Measurements from ENCODE around the gene LRBA. TPM values are rescaled to one million over a fixed set of nuclear protein-coding genes. Genes with fewer than 3 reads are reported as not detected.
A peak's percentile ranks its signal among the peaks of the same experiment; 100 is the strongest.

Gene LRBA
- total RNA-seq, 4 donors from 2014 or later = 8.5 to 18.0 (median 11.9) TPM

GRCh38 chr4:150345207-150345744, 669.8 kb downstream of the LRBA start:
- ATAC-seq (no peak), DNase-seq (no peak)
- no peak overlapping the region for H3K4me3 ChIP-seq
- no peak overlapping the region for H3K27ac ChIP-seq
- in situ Hi-C loops (cut with MboI; ENCODE audit: low sequenced_read_pairs in 4 of 4) (no loop called here), intact Hi-C loops (cut with DNase I; ENCODE audit: low total_unique reads) (no loop called here)
- H3K4me1 ChIP-seq = no peaks in the 10 kb centered on the region
- no peak for TF ChIP-seq POLR2A (IDR thresholded peaks at IDR 0.05)
- TF ChIP-seq CTCF (IDR thresholded peaks at IDR 0.05 in 4 of 5, conservative IDR thresholded peaks at IDR 0.05 in 1 of 5) = no peak
- no peaks in the 10 kb centered on the region for H3K9me3 ChIP-seq
- no peaks in the 10 kb centered on the region for H3K27me3 ChIP-seq
- H3K36me3 ChIP-seq = no peaks in the 10 kb centered on the region

DNA sequence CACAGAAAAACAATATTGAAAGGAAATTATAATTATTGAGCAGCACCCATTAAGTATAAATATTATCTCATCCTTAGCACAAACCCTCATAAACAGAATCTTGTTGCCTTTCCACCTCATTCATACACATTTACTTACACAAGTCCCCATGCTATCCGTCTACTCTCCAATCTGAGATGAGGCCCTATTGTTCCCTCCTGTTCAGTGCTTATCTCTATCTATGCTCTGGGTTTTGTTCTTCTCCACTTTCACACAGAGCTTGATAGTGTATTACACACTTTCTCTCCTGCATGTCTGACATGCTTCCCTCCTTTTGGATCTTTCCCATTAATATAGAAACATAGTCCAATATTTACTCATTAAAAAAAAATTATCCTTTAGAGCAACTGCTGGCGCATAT, 671.3 kb downstream of the LRBA start:
- H3K27ac ChIP-seq = no peak overlapping the region
- TF ChIP-seq POLR2A (IDR thresholded peaks at IDR 0.05) = no peak
- no peak for TF ChIP-seq CTCF (IDR thresholded peaks at IDR 0.05 in 4 of 5, conservative IDR thresholded peaks at IDR 0.05 in 1 of 5)
- H3K4me3 ChIP-seq = no peak overlapping the region
- intact Hi-C loops (cut with DNase I; ENCODE audit: low total_unique reads) (no loop called here), in situ Hi-C loops (cut with MboI; ENCODE audit: low sequenced_read_pairs in 4 of 4) (no loop called here)
- DNase-seq (no peak), ATAC-seq (no peak)
- H3K36me3 ChIP-seq = no peaks in the 10 kb centered on the region
- H3K4me1 ChIP-seq = no peaks in the 10 kb centered on the region
- H3K9me3 ChIP-seq = no peaks in the 10 kb centered on the region
- H3K27me3 ChIP-seq = no peaks in the 10 kb centered on the region

DNA sequence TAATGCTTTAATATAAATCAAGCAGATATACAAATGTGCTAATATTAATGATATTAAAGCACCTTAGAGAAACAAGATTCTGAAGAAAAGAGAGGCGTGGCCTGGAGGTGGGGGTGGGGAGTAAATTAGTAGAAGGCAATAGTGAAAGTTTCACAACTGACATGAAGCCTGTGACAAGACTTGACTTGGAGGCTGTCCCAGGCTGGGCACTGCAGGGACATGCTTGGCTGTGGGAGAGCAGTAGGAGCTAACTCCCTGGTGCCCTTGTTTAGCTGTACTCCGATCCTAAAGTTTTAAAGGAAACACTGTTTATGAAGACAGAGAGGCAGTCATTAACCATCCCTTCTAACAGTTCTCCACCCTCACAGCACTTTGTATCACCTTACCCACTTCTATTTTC, 672.1 kb downstream of the LRBA start:
- intact Hi-C loops (cut with DNase I; ENCODE audit: low total_unique reads) = no loop called here
- TF ChIP-seq POLR2A (IDR thresholded peaks at IDR 0.05) (no peak), CTCF (IDR thresholded peaks at IDR 0.05 in 4 of 5, conservative IDR thresholded peaks at IDR 0.05 in 1 of 5) (no peak)
- Histone ChIP-seq H3K36me3 (no peaks in the 10 kb centered on the region), H3K9me3 (no peaks in the 10 kb centered on the region), H3K27ac (no peak overlapping the region), H3K4me3 (no peak overlapping the region), H3K4me1 (no peaks in the 10 kb centered on the region), H3K27me3 (no peaks in the 10 kb centered on the region)
- peak in 1 of 2 donors; percentile 51 for ATAC-seq
- in situ Hi-C loops (cut with MboI; ENCODE audit: low sequenced_read_pairs in 4 of 4) = no loop called here
- peak; percentile 11 to 38 for DNase-seq

DNA sequence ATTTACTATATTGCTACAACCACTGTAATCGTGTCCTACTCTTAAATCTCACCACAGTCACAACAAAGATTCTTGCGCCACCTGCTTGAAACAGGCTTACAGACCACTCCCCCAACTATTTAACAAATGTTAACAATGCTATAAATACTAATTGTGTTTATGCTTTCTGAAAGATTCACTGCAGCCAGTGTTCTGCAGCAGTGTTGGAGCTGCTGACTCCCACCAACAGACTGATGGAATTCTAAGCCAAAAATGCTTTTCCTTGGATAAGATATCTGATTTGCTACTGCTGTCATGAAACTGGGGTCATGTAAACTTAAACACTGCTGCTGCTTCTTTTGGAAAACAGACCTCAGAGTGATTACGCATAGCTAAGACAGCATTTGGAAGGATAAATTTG, 677.4 kb downstream of the LRBA start:
- ATAC-seq = no peak
- in situ Hi-C loops (cut with MboI; ENCODE audit: low sequenced_read_pairs in 4 of 4) = no loop called here

More for the DNA sequence above, 677.4 kb downstream of the LRBA start:
- Histone ChIP-seq H3K4me3 (no peak overlapping the region), H3K27ac (no peak overlapping the region), H3K4me1 (no peaks in the 10 kb centered on the region), H3K36me3 (no peaks in the 10 kb centered on the region), H3K9me3 (no peaks in the 10 kb centered on the region), H3K27me3 (no peaks in the 10 kb centered on the region)
- TF ChIP-seq CTCF (IDR thresholded peaks at IDR 0.05 in 4 of 5, conservative IDR thresholded peaks at IDR 0.05 in 1 of 5) = no peak
- TF ChIP-seq POLR2A (IDR thresholded peaks at IDR 0.05) = no peak
- intact Hi-C loops (cut with DNase I; ENCODE audit: low total_unique reads) = no loop called here
- no peak for DNase-seq

Measured in gastrocnemius medialis (tissue), 4 donors.